ENCODE measurements around the gene DGKI.

GRCh38 chr7:137434530-137434929 is 412.2 kb downstream of the DGKI start:
- TF ChIP-seq CTCF (IDR thresholded peaks at IDR 0.05), result no peak
- no peak for TF ChIP-seq EZH2 (IDR thresholded peaks at IDR 0.05; ENCODE audit: borderline replicate concordance, insufficient read depth, low read depth, low read length, poor library complexity, severe bottlenecking)

Data from B cell (primary cell).